Endometrial microvascular endothelial cells (primary cell): ENCODE data around the gene MYO7A. TPM values are rescaled to one million over a fixed set of nuclear protein-coding genes. Genes with fewer than 3 reads are reported as not detected.

Source experiments
- in situ Hi-C: cut with HindIII; loops from 2 replicates; pipeline ENCODE4 v1.10.0; 2017; ENCODE audit warnings: low sequenced_read_pairs, low pct_unique_long_range_greater_than_20kb; ENCODE audit errors: inconsistent ontology term
- total RNA-seq: library from RNA; depleted of rRNA; stranded (reverse); fragments of >200 nt; gene quantifications from one replicate; pipeline ENCODE4 v1.2.3, GENCODE V29; 2015; ENCODE audit errors: inconsistent ontology term

MYO7A gene
- total RNA-seq, 1 donor from 2014 or later, result not detected

- in situ Hi-C loops, result no loop called here
Measured at GRCh38 chr11:77123591-77123990, 4.5 kb upstream of the MYO7A start.

GRCh38 chr11:77124041-77124440 is 4.0 kb upstream of the MYO7A start:
- in situ Hi-C loops, result no loop called here

- in situ Hi-C loops, result no loop called here
Measured at GRCh38 chr11:77124488-77124887, 3.6 kb upstream of the MYO7A start.

- in situ Hi-C loops, result no loop called here
Measured at GRCh38 chr11:77125191-77125590, 2.9 kb upstream of the MYO7A start.

GRCh38 chr11:77125695-77126094 is 2.4 kb upstream of the MYO7A start:
- in situ Hi-C loops, result no loop called here

GRCh38 chr11:77126156-77126775 is 1.8 kb upstream of the MYO7A start:
- in situ Hi-C loops, result no loop called here

- in situ Hi-C loops, result no loop called here
Measured at GRCh38 chr11:77126861-77127234, 1.2 kb upstream of the MYO7A start.

GRCh38 chr11:77127235-77127911 is 673 bp upstream of the MYO7A start:
- in situ Hi-C loops, result no loop called here

- in situ Hi-C loops, result no loop called here
Measured at GRCh38 chr11:77129069-77129841, 1.2 kb downstream of the MYO7A start.

GRCh38 chr11:77129842-77130756 is 2.1 kb downstream of the MYO7A start:
- in situ Hi-C loops, result no loop called here

- in situ Hi-C loops, result no loop called here
Measured at GRCh38 chr11:77130763-77131513, 2.9 kb downstream of the MYO7A start.

- in situ Hi-C loops, result no loop called here
Measured at GRCh38 chr11:77131560-77131959, 3.5 kb downstream of the MYO7A start.

- in situ Hi-C loops, result no loop called here
Measured at GRCh38 chr11:77135069-77135468, 7.0 kb downstream of the MYO7A start.

GRCh38 chr11:77136074-77136473 is 8.0 kb downstream of the MYO7A start:
- in situ Hi-C loops, result no loop called here

GRCh38 chr11:77136784-77137420 is 8.9 kb downstream of the MYO7A start:
- in situ Hi-C loops, result no loop called here

GRCh38 chr11:77137421-77137820 is 9.4 kb downstream of the MYO7A start:
- in situ Hi-C loops, result no loop called here

GRCh38 chr11:77138106-77138649 is 10.1 kb downstream of the MYO7A start:
- in situ Hi-C loops, result no loop called here

GRCh38 chr11:77139201-77139600 is 11.2 kb downstream of the MYO7A start:
- in situ Hi-C loops, result no loop called here
